Lower leg skin (tissue), 4 donors: Measurements from ENCODE around the gene QRSL1. TPM values are rescaled to one million over a fixed set of nuclear protein-coding genes. Genes with fewer than 3 reads are reported as not detected.

Experiments
- DNase-seq, 2 donors: peaks; one replicate each; pipeline ENCODE4 v3.0.0-alpha.2; 2019; ENCODE audit warnings: low spot score in 2 of 2
- H3K4me3 ChIP-seq: fragments of 200-600 bp; sonication (generic); 2 replicates; pipeline ENCODE4 v1.5.1; 2017; ENCODE audit warnings: mild to moderate bottlenecking, low read depth; ENCODE audit not compliant: poor library complexity, severe bottlenecking
- CTCF ChIP-seq, 3 donors: fragments of 450-650 bp; IDR thresholded peaks; one replicate each; pipeline ENCODE4 v1.5.1; 2016; ENCODE audit warnings: antibody characterized with exemption in 3 of 3, mild to moderate bottlenecking in 3 of 3, moderate library complexity in 2 of 3
- POLR2A ChIP-seq, 2 donors: fragments of 450-650 bp; IDR thresholded peaks; one replicate each; pipeline ENCODE4 v1.6.1; 2016 to 2017; ENCODE audit warnings: antibody characterized with exemption in 2 of 2, mild to moderate bottlenecking in 1 of 2, moderate library complexity in 1 of 2
- WGBS, 2 donors: methylation state at CpG; one replicate each; pipeline ENCODE4 v1.1.5; 2018; 5-methylcytosine and 5-hydroxymethylcytosine counted together
- intact Hi-C: fragments of 100-400 bp; cut with DNase I; formaldehyde crosslinking; loops from one replicate; pipeline ENCODE4 v1.15.0; 2023; ENCODE audit warnings: low total_unique reads
- total RNA-seq, 4 donors: library from RNA; depleted of rRNA; stranded (reverse); fragments of >200 nt; gene quantifications; one replicate each; pipeline ENCODE4 v1.1.0, GENCODE V29; 2016

QRSL1 gene
- total RNA-seq, 4 donors from 2014 or later, result 5.3 to 8.0 (median 6.2) TPM

GRCh38 chr6:106612671-106613416 lies 16.5 kb upstream of the QRSL1 start:
- WGBS, 2 donors, result 93 to 95% methylated on average over 9 of the region's 9 CpGs
- intact Hi-C loops, result loop anchor here (10.0 kb wide), 2 partner anchors 362 to 1582 kb away; partner anchors contain the start of gene CD24
- TF ChIP-seq CTCF (IDR thresholded peaks at IDR 0.05) (no peak), POLR2A (IDR thresholded peaks at IDR 0.05) (no peak)
- no peak overlapping the region for H3K4me3 ChIP-seq
- no peak for DNase-seq

GRCh38 chr6:106613590-106613989 lies 15.8 kb upstream of the QRSL1 start:
- intact Hi-C loops, result loop anchor here (10.0 kb wide), 2 partner anchors 361 to 1581 kb away; partner anchors contain the start of gene CD24
- DNase-seq, result no peak
- TF ChIP-seq POLR2A (IDR thresholded peaks at IDR 0.05) (no peak), CTCF (IDR thresholded peaks at IDR 0.05) (no peak)
- WGBS, 2 donors, result 86 to 95% methylated on average over 1 of the region's 1 CpG
- no peak overlapping the region for H3K4me3 ChIP-seq

GRCh38 chr6:106614166-106614565 lies 15.2 kb upstream of the QRSL1 start:
- TF ChIP-seq POLR2A (IDR thresholded peaks at IDR 0.05) (no peak), CTCF (IDR thresholded peaks at IDR 0.05) (no peak)
- no peak overlapping the region for H3K4me3 ChIP-seq
- WGBS, 2 donors, result 67 to 76% methylated on average over 1 of the region's 1 CpG
- intact Hi-C loops, result loop anchor here (10.0 kb wide), 2 partner anchors 361 to 1581 kb away; partner anchors contain the start of gene CD24
- DNase-seq, result no peak

- no peak overlapping the region for H3K4me3 ChIP-seq
- 82 to 89% methylated on average over 3 of the region's 3 CpGs for WGBS, 2 donors
- TF ChIP-seq CTCF (IDR thresholded peaks at IDR 0.05) (no peak), POLR2A (IDR thresholded peaks at IDR 0.05) (no peak)
- DNase-seq, result no peak
- intact Hi-C loops, result loop anchor here (10.0 kb wide), 2 partner anchors 360 to 1580 kb away; partner anchors contain the start of gene CD24
Observed at GRCh38 chr6:106614592-106615257, 14.7 kb upstream of the QRSL1 start.

GRCh38 chr6:106617302-106617701 lies 12.1 kb upstream of the QRSL1 start:
- intact Hi-C loops, result loop anchor here (10.0 kb wide), 2 partner anchors 357 to 1577 kb away; partner anchors contain the start of gene CD24
- TF ChIP-seq POLR2A (IDR thresholded peaks at IDR 0.05) (no peak), CTCF (IDR thresholded peaks at IDR 0.05) (no peak)
- DNase-seq, result no peak
- no peak overlapping the region for H3K4me3 ChIP-seq
